HL-60 (cell line): Measurements from ENCODE around the gene VIPR2.

Experiments used
- DNase-seq, 2 experiments: peaks; one replicate each; pipeline ENCODE4 v3.0.0-alpha.2; 2010 to 2020; ENCODE audit warnings: low read depth in 1 of 2, low spot score in 1 of 2
- H3K27ac ChIP-seq: fragments of 250-450 bp; sonication (Bioruptor Pico); replicated peaks from 2 replicates; pipeline ENCODE4 v1.5.1; 2020; ENCODE audit warnings: mild to moderate bottlenecking, moderate library complexity
- H3K27me3 ChIP-seq: fragments of 250-450 bp; sonication (Bioruptor Pico); 2 replicates; pipeline ENCODE4 v1.5.1; 2021; ENCODE audit warnings: mild to moderate bottlenecking, moderate library complexity; ENCODE audit not compliant: insufficient read depth, poor library complexity, severe bottlenecking
- H3K4me3 ChIP-seq: replicated peaks from 2 replicates; pipeline ENCODE4 v1.5.1; 2011; ENCODE audit warnings: mild to moderate bottlenecking, control low read depth, low read length; ENCODE audit not compliant: insufficient read depth
- GABPA ChIP-seq: IDR thresholded peaks from 2 replicates; pipeline ENCODE4 v1.6.1; 2012; ENCODE audit warnings: low read depth
- POLR2AphosphoS5 ChIP-seq: IDR thresholded peaks from 2 replicates; pipeline ENCODE4 v1.6.1; 2012; ENCODE audit warnings: low read depth
- SPI1 ChIP-seq: IDR thresholded peaks from 2 replicates; pipeline ENCODE4 v1.6.1; 2012; ENCODE audit warnings: low read depth, mild to moderate bottlenecking, borderline replicate concordance
- TF ChIP-seq, protein P1 (sequence below): IDR thresholded peaks from one replicate; pipeline ENCODE4 v1.5.1; 2011; ENCODE audit warnings: low read length, control low read depth, inconsistent platforms; ENCODE audit not compliant: insufficient read depth
- TF ChIP-seq, protein P2 (sequence below): IDR thresholded peaks from 2 replicates; pipeline ENCODE4 v1.6.1; 2012; ENCODE audit warnings: low read depth; ENCODE audit not compliant: insufficient replicate concordance

The VIPR2 gene

DNA sequence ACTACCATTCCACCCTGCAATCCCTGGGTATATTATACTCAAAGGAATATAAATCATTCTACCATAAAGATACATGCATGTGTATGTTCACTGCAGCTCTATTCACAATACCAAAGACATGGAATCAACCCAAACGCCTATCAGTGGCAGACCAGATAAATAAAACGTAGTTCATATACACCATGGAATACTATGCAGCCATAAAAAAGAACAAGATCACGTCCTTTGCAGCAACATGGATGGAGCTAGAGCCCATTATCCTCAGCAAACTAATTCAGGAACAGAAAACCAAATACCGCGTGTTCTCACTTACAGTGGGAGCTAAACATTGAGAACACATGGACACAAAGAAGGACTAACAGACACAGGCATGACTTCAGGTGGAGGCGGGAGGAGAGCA lies 150.0 kb downstream of the VIPR2 start:
- peaks cover 5% of the 10 kb centered on the region for H3K27me3 ChIP-seq

DNA sequence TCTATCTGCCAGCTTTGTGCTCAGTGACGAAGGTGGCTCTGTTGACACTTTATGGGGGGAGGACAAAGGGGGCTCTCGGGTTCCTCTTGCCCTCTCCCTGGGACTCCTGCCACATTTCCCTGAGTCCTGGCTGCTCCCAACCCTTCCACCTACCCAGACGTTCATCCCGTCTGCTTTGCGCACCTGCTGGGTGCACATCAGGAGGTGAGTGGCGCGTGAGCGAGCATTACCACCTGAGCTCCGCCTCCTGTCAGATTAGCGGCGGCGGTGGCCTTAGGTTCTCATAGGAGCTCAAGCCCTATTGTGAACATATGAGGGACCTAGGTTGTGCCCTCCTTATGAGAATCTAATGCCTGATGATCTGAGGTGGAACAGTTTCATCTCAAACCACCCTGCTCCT lies 151.1 kb downstream of the VIPR2 start:
- TF ChIP-seq POLR2AphosphoS5, result no peak
- no peak for TF ChIP-seq GABPA
- TF ChIP-seq SPI1, result no peak
- TF ChIP-seq, protein P1, sequence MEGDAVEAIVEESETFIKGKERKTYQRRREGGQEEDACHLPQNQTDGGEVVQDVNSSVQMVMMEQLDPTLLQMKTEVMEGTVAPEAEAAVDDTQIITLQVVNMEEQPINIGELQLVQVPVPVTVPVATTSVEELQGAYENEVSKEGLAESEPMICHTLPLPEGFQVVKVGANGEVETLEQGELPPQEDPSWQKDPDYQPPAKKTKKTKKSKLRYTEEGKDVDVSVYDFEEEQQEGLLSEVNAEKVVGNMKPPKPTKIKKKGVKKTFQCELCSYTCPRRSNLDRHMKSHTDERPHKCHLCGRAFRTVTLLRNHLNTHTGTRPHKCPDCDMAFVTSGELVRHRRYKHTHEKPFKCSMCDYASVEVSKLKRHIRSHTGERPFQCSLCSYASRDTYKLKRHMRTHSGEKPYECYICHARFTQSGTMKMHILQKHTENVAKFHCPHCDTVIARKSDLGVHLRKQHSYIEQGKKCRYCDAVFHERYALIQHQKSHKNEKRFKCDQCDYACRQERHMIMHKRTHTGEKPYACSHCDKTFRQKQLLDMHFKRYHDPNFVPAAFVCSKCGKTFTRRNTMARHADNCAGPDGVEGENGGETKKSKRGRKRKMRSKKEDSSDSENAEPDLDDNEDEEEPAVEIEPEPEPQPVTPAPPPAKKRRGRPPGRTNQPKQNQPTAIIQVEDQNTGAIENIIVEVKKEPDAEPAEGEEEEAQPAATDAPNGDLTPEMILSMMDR, result no peak
- TF ChIP-seq, protein P2, sequence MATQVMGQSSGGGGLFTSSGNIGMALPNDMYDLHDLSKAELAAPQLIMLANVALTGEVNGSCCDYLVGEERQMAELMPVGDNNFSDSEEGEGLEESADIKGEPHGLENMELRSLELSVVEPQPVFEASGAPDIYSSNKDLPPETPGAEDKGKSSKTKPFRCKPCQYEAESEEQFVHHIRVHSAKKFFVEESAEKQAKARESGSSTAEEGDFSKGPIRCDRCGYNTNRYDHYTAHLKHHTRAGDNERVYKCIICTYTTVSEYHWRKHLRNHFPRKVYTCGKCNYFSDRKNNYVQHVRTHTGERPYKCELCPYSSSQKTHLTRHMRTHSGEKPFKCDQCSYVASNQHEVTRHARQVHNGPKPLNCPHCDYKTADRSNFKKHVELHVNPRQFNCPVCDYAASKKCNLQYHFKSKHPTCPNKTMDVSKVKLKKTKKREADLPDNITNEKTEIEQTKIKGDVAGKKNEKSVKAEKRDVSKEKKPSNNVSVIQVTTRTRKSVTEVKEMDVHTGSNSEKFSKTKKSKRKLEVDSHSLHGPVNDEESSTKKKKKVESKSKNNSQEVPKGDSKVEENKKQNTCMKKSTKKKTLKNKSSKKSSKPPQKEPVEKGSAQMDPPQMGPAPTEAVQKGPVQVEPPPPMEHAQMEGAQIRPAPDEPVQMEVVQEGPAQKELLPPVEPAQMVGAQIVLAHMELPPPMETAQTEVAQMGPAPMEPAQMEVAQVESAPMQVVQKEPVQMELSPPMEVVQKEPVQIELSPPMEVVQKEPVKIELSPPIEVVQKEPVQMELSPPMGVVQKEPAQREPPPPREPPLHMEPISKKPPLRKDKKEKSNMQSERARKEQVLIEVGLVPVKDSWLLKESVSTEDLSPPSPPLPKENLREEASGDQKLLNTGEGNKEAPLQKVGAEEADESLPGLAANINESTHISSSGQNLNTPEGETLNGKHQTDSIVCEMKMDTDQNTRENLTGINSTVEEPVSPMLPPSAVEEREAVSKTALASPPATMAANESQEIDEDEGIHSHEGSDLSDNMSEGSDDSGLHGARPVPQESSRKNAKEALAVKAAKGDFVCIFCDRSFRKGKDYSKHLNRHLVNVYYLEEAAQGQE, result no peak
- no peak for DNase-seq
- H3K27me3 ChIP-seq, result peaks cover 5% of the 10 kb centered on the region
- no peak overlapping the region for H3K4me3 ChIP-seq
- H3K27ac ChIP-seq, result no peak overlapping the region

More for the DNA sequence above, 150.0 kb downstream of the VIPR2 start:
- Histone ChIP-seq H3K27ac (no peak overlapping the region), H3K4me3 (no peak overlapping the region)
- TF ChIP-seq POLR2AphosphoS5 (no peak), GABPA (no peak), SPI1 (no peak)
- TF ChIP-seq, protein P1, result no peak
- TF ChIP-seq, protein P2, result no peak
- no peak for DNase-seq

DNA sequence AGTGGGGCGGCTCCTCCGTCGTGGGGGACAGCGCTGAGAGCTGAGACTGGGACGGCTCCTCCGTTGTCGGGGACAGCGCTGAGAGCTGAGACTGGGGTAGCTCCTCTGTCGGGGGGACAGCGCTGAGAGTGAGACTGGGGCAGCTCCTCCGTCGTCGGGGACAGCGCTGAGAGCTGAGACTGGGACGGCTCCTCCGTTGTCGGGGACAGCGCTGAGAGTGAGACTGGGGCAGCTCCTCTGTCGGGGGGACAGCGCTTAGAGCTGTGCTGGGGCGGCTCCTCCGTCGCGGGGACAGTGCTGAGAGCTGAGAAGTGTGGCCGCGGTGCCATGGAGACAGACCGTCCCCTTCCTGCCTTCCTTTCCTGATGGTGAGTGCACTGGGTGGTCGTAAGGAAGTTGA lies 151.9 kb downstream of the VIPR2 start:
- Histone ChIP-seq H3K4me3 (no peak overlapping the region), H3K27ac (no peak overlapping the region), H3K27me3 (peaks cover 5% of the 10 kb centered on the region)
- DNase-seq, result no peak
- TF ChIP-seq, protein P2, result no peak
- TF ChIP-seq SPI1 (no peak), POLR2AphosphoS5 (no peak), GABPA (no peak)
- TF ChIP-seq, protein P1, result no peak
